ENCODE data around the gene TIMM8A.

Gene TIMM8A, protein sequence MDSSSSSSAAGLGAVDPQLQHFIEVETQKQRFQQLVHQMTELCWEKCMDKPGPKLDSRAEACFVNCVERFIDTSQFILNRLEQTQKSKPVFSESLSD

GRCh38 chrX:101348452-101349192 lies at the start of gene TIMM8A:
Gene TIMM8A, minus strand, starts transcription at chrX:101348742. Its CDS starts 78 bp downstream, at chrX:101348664.
- Histone ChIP-seq H3K27me3 (ENCODE audit: insufficient read depth, insufficient read length) (no peaks in the 10 kb centered on the region), H3K4me3 (ENCODE audit: insufficient read length, low read depth) (peak within 1 kb of the TSS; percentile 93), H3K9ac (ENCODE audit: insufficient read length, low read depth) (peak within 1 kb of the TSS; percentile 97), H3K9me3 (ENCODE audit: insufficient read depth, low read length) (no peaks in the 10 kb centered on the region), H3K36me3 (ENCODE audit: insufficient read depth, insufficient read length, low read length) (peaks cover 26% of the 10 kb centered on the region), H3K4me1 (ENCODE audit: insufficient read depth, insufficient read length) (no peaks in the 10 kb centered on the region)
- TF ChIP-seq SUZ12 (IDR thresholded peaks at IDR 0.05; ENCODE audit: extremely low read depth, insufficient read depth, insufficient read length) (no peak), YY1 (IDR thresholded peaks at IDR 0.05; ENCODE audit: insufficient read depth, insufficient read length) (no peak), ZNF274 (IDR thresholded peaks at IDR 0.05; ENCODE audit: low read depth, low read length) (no peak)
- DNase-seq (ENCODE audit: low read depth, low spot score): peak; percentile 68

- DNase-seq (ENCODE audit: low read depth, low spot score): no peak
- no peak for TF ChIP-seq ZNF274 (IDR thresholded peaks at IDR 0.05; ENCODE audit: low read depth, low read length)
- TF ChIP-seq YY1 (IDR thresholded peaks at IDR 0.05; ENCODE audit: insufficient read depth, insufficient read length): no peak
- TF ChIP-seq SUZ12 (IDR thresholded peaks at IDR 0.05; ENCODE audit: extremely low read depth, insufficient read depth, insufficient read length): no peak
- Histone ChIP-seq H3K4me3 (ENCODE audit: insufficient read length, low read depth) (no peak overlapping the region), H3K4me1 (ENCODE audit: insufficient read depth, insufficient read length) (no peaks in the 10 kb centered on the region), H3K9ac (ENCODE audit: insufficient read length, low read depth) (no peak overlapping the region), H3K27me3 (ENCODE audit: insufficient read depth, insufficient read length) (no peaks in the 10 kb centered on the region), H3K36me3 (ENCODE audit: insufficient read depth, insufficient read length, low read length) (peaks cover 64% of the 10 kb centered on the region), H3K9me3 (ENCODE audit: insufficient read depth, low read length) (no peaks in the 10 kb centered on the region)
Observed at GRCh38 chrX:101397779-101398178, 49.2 kb upstream of the TIMM8A start.

- no peak for DNase-seq (ENCODE audit: low read depth, low spot score)
- Histone ChIP-seq H3K27me3 (ENCODE audit: insufficient read depth, insufficient read length) (no peaks in the 10 kb centered on the region), H3K4me3 (ENCODE audit: insufficient read length, low read depth) (no peak overlapping the region), H3K36me3 (ENCODE audit: insufficient read depth, insufficient read length, low read length) (peaks cover 63% of the 10 kb centered on the region), H3K4me1 (ENCODE audit: insufficient read depth, insufficient read length) (no peaks in the 10 kb centered on the region), H3K9me3 (ENCODE audit: insufficient read depth, low read length) (no peaks in the 10 kb centered on the region), H3K9ac (ENCODE audit: insufficient read length, low read depth) (no peak overlapping the region)
- TF ChIP-seq SUZ12 (IDR thresholded peaks at IDR 0.05; ENCODE audit: extremely low read depth, insufficient read depth, insufficient read length) (no peak), YY1 (IDR thresholded peaks at IDR 0.05; ENCODE audit: insufficient read depth, insufficient read length) (no peak), ZNF274 (IDR thresholded peaks at IDR 0.05; ENCODE audit: low read depth, low read length) (no peak)
Observed at GRCh38 chrX:101395789-101396188, 47.2 kb upstream of the TIMM8A start.

DNA sequence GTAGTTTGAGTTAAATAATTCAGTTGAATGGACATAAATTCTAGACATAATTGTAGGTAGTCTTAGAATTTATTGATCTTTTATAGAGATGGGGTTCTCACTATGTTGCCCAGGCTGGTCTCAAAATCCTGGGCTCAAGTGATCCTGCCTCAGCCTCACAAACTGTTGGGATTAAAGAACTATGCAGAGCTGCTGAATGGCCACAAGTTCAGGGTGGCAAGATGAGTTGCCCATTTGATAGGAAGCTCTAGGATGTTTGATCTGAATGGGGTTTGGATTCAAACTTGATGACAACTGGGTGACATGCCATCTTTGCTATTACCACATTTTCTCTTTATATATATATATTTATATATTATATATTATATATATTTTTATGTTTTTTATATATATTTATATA lies 45.8 kb upstream of the TIMM8A start:
- Histone ChIP-seq H3K4me3 (ENCODE audit: insufficient read length, low read depth) (no peak overlapping the region), H3K27me3 (ENCODE audit: insufficient read depth, insufficient read length) (no peaks in the 10 kb centered on the region), H3K9me3 (ENCODE audit: insufficient read depth, low read length) (no peaks in the 10 kb centered on the region), H3K9ac (ENCODE audit: insufficient read length, low read depth) (no peak overlapping the region), H3K4me1 (ENCODE audit: insufficient read depth, insufficient read length) (no peaks in the 10 kb centered on the region), H3K36me3 (ENCODE audit: insufficient read depth, insufficient read length, low read length) (peaks cover 50% of the 10 kb centered on the region)
- TF ChIP-seq YY1 (IDR thresholded peaks at IDR 0.05; ENCODE audit: insufficient read depth, insufficient read length) (no peak), ZNF274 (IDR thresholded peaks at IDR 0.05; ENCODE audit: low read depth, low read length) (no peak), SUZ12 (IDR thresholded peaks at IDR 0.05; ENCODE audit: extremely low read depth, insufficient read depth, insufficient read length) (no peak)
- DNase-seq (ENCODE audit: low read depth, low spot score): no peak

- TF ChIP-seq SUZ12 (IDR thresholded peaks at IDR 0.05; ENCODE audit: extremely low read depth, insufficient read depth, insufficient read length) (no peak), YY1 (IDR thresholded peaks at IDR 0.05; ENCODE audit: insufficient read depth, insufficient read length) (no peak), ZNF274 (IDR thresholded peaks at IDR 0.05; ENCODE audit: low read depth, low read length) (no peak)
- peak overlapping the region; percentile 51 for H3K9ac ChIP-seq (ENCODE audit: insufficient read length, low read depth)
Observed at GRCh38 chrX:101393530-101394305, 45.2 kb upstream of the TIMM8A start.

DNA sequence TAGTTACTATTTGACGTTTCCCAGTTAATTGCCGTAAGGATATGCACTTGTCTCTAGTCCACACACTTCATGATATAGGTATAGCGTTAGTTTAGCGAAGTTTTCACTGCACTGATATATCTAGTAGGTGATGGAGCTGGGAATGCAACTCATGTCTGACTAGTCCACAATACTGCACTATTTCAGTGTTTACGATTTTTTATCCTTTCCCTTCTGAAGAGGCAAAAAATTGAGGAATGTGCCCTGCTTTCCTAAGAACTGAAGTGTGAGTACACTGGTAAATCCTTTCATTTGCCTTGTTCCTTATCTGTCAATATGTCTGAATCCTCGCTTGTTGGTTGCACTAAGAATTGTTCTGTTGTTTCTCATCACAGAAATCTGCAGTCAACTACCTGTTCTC lies 43.3 kb upstream of the TIMM8A start:
- DNase-seq (ENCODE audit: low read depth, low spot score): no peak
- peaks cover 46% of the 10 kb centered on the region for H3K36me3 ChIP-seq (ENCODE audit: insufficient read depth, insufficient read length, low read length)
- H3K27me3 ChIP-seq (ENCODE audit: insufficient read depth, insufficient read length): no peaks in the 10 kb centered on the region
- peak overlapping the region; percentile 97 for H3K4me3 ChIP-seq (ENCODE audit: insufficient read length, low read depth)
- no peaks in the 10 kb centered on the region for H3K9me3 ChIP-seq (ENCODE audit: insufficient read depth, low read length)
- TF ChIP-seq YY1 (IDR thresholded peaks at IDR 0.05; ENCODE audit: insufficient read depth, insufficient read length) (no peak), SUZ12 (IDR thresholded peaks at IDR 0.05; ENCODE audit: extremely low read depth, insufficient read depth, insufficient read length) (no peak), ZNF274 (IDR thresholded peaks at IDR 0.05; ENCODE audit: low read depth, low read length) (no peak)
- H3K4me1 ChIP-seq (ENCODE audit: insufficient read depth, insufficient read length): peaks cover under 1% of the 10 kb centered on the region
- H3K9ac ChIP-seq (ENCODE audit: insufficient read length, low read depth): peak overlapping the region; percentile 99

More at GRCh38 chrX:101393530-101394305, 45.2 kb upstream of the TIMM8A start:
- Histone ChIP-seq H3K4me1 (ENCODE audit: insufficient read depth, insufficient read length) (no peaks in the 10 kb centered on the region), H3K27me3 (ENCODE audit: insufficient read depth, insufficient read length) (no peaks in the 10 kb centered on the region), H3K36me3 (ENCODE audit: insufficient read depth, insufficient read length, low read length) (peaks cover 50% of the 10 kb centered on the region), H3K9me3 (ENCODE audit: insufficient read depth, low read length) (no peaks in the 10 kb centered on the region), H3K4me3 (ENCODE audit: insufficient read length, low read depth) (peak overlapping the region; percentile 11)
- no peak for DNase-seq (ENCODE audit: low read depth, low spot score)
